ENCODE data around the gene BCL2L1.
"Not testable (repeated sequence)": the region's sequence is repeated elsewhere in the genome, so short reads cannot be mapped to it uniquely, and the experiment has no call there.

The BCL2L1 gene

DNA sequence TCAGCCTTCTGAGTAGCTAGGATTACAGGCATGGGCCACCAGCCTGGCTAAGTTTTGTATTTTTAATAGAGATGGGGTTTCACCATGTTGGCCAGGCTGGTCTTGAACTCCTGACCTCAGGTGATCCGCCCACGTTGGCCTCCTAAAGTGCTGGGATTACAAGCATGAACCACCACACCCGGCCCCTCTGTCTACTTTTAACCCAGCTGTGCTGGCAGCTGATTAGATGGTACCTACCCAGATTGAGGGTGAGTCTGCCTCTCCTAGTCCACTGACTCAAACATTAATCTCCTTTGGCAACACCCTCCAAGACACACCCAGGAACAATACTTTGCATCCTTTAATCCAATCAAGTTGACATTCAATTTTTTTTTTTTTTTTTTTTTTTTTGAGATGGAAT, 74.6 kb downstream of the BCL2L1 start:
- not testable (repeated sequence) for DNase-seq (ENCODE audit: low read depth)

DNA sequence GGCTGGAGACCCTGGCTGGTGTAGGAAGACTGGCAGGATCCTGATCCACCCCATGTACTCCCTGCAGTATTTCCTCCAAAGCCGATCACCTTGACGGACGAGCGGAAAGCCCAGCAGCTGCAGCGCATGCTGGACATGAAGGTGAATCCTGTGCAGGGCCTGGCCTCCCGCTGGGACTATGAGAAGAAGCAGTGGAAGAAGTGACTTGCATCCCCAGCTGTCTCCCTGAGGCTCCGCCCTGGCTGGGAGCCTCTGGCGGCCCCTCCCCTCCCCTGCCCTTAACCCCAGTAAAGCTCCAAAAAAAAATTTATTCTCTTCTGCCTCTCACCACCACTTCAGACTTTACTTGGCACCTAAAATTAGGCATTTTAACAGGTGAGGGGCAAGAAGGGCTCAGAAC, 78.0 kb downstream of the BCL2L1 start:
- no peak for DNase-seq (ENCODE audit: low read depth)

- no peak for DNase-seq (ENCODE audit: low read depth)
Observed at GRCh38 chr20:31643522-31643921, 79.1 kb downstream of the BCL2L1 start.

DNA sequence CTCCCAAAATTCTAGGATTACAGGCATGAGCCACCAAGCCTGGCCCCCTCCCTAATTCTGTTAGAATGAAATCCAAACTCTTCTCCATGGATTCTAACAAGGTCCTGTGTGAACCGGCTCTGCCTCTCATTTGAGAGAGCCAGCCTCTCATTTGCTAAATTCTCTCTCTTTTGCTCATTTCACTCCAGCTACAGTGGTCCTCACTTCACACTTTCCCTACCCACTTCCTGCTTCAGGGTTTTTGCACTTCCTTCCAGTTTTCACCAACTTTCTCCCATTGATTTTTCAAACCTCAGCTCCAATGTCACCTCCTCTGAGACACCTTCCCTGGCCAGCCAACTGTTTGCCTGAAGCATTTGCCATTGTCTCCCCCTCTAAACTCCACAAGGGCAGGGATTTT, 79.8 kb downstream of the BCL2L1 start:
- no peak for DNase-seq (ENCODE audit: low read depth)

DNA sequence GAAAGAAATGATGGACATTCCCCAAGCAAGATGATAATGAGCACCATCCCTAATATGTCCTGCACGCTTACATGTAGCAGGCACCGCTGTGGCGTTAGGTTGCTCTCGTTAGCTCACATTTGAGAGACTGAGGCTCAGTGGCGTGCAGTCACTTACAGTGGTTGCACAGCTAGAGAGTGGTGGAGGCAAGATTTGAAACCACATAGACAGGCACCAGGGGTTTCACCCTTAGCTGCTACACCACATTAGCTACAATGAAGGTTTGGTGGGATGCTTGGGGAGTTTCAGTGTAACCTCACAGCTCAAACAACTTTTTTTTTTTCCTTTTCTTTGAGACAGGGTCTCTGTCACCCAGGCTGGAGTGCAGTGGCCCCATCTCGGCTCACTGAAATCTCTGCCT, 81.3 kb downstream of the BCL2L1 start:
- no peak for DNase-seq (ENCODE audit: low read depth)

- DNase-seq (ENCODE audit: low read depth): no peak
Observed at GRCh38 chr20:31640259-31640658, 82.4 kb downstream of the BCL2L1 start.

DNA sequence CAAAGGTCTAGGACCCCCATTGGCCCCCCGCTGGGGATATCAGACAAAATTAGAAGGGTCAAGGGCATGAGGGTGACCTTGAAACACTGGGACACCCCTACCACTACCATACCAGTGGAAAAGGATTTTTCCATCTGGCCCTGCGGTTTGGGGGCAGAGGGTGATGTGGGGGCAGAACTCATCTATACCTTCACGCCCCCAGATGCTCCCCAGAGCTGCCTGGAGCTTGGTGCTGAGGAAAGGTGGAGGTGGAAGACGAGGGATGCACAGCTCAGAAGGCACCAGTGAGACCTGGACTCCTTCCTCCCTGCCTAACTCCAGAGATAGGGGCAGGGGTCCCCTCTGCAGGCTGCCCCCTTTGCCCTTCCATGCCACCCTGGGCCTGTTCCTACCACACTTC, 83.9 kb downstream of the BCL2L1 start:
- no peak for DNase-seq (ENCODE audit: low read depth)

- DNase-seq (ENCODE audit: low read depth): no peak
Observed at GRCh38 chr20:31638317-31638716, 84.4 kb downstream of the BCL2L1 start.

DNA sequence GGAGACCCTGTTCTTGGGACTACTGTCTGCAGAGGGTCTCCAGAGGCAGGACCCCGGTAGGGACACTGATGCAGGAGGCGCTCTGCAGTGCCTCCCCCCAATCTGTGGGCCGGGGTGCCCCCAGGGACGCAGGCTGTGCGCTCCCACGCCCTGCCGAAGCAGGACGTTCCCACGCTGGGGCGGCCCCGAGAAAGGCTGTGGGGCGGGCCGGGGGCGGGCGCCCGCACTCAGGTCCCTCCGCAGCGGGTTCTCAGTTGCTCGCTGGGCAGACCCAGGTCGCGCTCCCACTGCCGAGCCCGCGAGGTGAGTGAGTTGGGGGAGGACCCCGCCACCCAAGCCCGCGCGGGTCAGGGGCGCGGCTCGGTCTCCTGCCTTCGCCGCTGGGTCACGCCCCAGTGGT, 85.0 kb downstream of the BCL2L1 start, which contains the start of gene COX4I2:
Gene COX4I2 (plus strand): TSS at position 253 of the 400 bp plus-strand sequence. CDS start 1,106 bp downstream, outside the sequence.
- DNase-seq (ENCODE audit: low read depth): no peak

- DNase-seq (ENCODE audit: low read depth): no peak
Observed at GRCh38 chr20:31633339-31633914, 89.2 kb downstream of the BCL2L1 start.

- DNase-seq (ENCODE audit: low read depth): no peak
Observed at GRCh38 chr20:31632548-31633338, 89.9 kb downstream of the BCL2L1 start.

- DNase-seq (ENCODE audit: low read depth): no peak
Observed at GRCh38 chr20:31630187-31630790, 92.4 kb downstream of the BCL2L1 start.

GRCh38 chr20:31628057-31628456, 94.6 kb downstream of the BCL2L1 start:
- DNase-seq (ENCODE audit: low read depth): not testable (repeated sequence)

- DNase-seq (ENCODE audit: low read depth): not testable (repeated sequence)
Observed at GRCh38 chr20:31626534-31626933, 96.1 kb downstream of the BCL2L1 start.

DNA sequence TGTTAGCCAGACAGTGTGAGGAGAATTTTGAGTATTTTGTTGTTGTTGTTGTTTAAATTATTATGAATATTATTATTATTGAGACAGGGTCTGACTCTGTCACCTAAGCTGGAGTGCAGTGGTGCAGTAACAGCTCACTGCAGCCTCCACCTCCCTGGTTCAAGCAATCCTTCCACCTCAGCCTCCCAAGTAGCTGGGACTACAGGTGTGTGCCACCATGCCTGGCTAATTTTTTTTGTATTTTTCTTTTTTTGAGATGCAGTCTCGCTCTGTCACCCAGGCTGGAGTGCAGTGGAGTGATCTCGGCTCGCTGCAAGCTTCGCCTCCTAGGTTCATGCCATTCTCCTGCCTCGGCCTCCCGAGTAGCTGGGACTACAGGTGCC, 99.6 kb downstream of the BCL2L1 start:
- not testable (repeated sequence) for DNase-seq (ENCODE audit: low read depth)

GRCh38 chr20:31620246-31620645, 102.4 kb downstream of the BCL2L1 start:
- no peak for DNase-seq (ENCODE audit: low read depth)

DNA sequence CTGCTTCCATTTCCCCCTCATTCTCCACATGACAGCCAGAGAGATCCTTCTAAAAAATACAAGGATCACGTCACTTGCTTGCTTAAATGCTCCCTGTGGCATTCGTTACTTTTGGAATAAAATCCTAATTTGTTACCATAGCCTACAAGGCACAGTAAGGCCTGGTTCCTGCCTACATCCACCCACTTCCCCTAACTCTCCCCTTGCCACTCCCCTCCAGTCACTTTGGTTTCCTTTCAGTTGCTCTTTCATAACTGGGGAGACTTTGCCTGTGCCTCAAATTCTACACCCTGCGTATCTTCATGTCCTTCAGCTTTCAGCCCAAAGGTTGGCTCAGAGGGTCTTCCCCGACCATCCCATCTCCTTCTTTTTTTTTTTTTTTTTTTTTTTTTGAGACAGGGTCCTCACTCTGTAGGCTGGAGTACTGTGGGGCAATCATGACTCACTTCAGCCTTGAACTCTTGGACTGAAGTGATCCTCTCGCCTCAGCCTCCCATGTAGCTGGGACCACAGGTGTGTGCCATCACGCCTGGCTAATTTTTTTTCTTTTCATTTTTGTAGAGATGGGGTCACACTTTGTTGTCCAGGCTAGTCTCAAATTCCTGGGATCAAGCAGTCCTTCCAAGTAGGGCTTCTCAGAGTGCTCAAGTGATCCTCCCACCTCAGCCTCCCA, 105.1 kb downstream of the BCL2L1 start:
- no peak for DNase-seq (ENCODE audit: low read depth)

DNA sequence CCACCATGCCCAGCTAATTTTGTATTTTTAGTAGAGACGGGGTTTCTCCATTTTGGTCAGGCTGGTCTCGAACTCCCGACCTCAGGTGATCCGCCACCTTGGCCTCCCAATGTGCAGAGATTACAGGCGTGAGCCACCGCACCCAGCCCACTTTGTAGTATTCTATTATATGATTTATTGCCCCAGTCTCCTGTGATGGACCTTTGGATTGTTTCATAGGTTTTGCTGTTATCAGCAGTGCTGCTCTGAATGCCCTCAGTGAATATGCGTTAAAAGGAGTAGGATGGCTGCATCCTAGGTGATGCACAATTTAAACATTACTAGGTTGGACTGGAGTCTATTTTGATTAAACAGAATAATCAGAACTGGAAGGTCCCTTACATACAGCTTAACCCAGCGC, 107.3 kb downstream of the BCL2L1 start:
- DNase-seq (ENCODE audit: low read depth): no peak
